Measurements from ENCODE around the gene ANG. TPM values are rescaled to one million over a fixed set of nuclear protein-coding genes. Genes with fewer than 3 reads are reported as not detected.
A peak's percentile ranks its signal among the peaks of the same experiment; 100 is the strongest.

The ANG gene
- total RNA-seq, 1 experiment from 2014 or later = 1.7 TPM

DNA sequence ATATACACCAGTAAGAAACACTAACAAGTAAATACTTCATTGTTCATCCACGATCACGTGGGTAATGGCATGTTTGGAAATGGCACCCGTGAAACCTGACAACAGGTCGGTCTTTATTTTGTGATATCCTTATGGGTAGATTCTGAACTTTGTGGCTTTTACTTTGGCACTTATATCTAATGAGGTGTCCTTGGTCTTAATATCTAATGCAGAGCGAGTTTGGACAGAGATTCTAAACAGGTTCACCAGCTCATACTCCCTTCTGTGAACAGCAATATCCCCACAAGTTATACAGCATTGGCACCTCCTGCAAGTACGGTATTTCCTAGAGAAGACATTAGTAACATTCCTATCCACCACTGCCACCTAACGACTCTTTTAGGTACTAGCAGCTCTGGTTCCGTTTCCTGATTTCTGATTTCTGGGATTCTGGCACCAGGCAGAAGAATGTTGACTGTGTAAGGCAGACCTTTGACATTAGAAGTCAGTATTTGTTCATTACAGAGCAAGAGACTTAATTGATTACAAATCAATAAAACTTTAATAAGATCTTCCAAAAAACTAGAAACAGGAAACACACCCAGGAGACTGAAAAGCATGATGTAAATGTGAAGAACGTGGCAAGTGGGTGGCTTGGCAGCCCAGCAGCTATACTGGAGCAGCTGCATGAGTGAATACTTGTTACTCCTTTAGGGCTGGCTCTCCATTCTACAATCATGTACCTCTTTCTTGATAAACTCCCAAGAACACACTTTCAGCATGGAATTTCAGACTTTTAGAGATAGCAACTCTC is 2.5 kb downstream of the ANG start:
- ChIA-PET POLR2A (interaction anchor here (0.7 to 2.4 kb wide), 9 partner anchors 9 to 351 kb away, joined by 3 to 17 read pairs (median 5); partner anchors contain the start of genes APEX1, OSGEP, PIP4P1 and RNASE7), CTCF (interaction anchor here (0.5 to 7.5 kb wide), 48 partner anchors 9 to 402 kb away, joined by 3 to 103 read pairs (median 4); partner anchors contain the start of genes PARP2, SLC39A2 and TTC5)
- DNase-seq (ENCODE audit: unreplicated experiment) = peak; percentile 77
- TF ChIP-seq, protein P1, sequence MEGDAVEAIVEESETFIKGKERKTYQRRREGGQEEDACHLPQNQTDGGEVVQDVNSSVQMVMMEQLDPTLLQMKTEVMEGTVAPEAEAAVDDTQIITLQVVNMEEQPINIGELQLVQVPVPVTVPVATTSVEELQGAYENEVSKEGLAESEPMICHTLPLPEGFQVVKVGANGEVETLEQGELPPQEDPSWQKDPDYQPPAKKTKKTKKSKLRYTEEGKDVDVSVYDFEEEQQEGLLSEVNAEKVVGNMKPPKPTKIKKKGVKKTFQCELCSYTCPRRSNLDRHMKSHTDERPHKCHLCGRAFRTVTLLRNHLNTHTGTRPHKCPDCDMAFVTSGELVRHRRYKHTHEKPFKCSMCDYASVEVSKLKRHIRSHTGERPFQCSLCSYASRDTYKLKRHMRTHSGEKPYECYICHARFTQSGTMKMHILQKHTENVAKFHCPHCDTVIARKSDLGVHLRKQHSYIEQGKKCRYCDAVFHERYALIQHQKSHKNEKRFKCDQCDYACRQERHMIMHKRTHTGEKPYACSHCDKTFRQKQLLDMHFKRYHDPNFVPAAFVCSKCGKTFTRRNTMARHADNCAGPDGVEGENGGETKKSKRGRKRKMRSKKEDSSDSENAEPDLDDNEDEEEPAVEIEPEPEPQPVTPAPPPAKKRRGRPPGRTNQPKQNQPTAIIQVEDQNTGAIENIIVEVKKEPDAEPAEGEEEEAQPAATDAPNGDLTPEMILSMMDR (IDR thresholded peaks at IDR 0.05; ENCODE audit: unreplicated experiment) = peak; percentile 81
- no peaks in the 10 kb centered on the region for H3K36me3 Mint-ChIP-seq (ENCODE audit: insufficient read depth, unreplicated experiment)
- intact Hi-C loops (cut with micrococcal nuclease) = loop anchor here (1.0 kb wide), 4 partner anchors 28 to 160 kb away; no protein-coding TSS in a partner anchor
- BruUV-seq (replicated peaks) = no TSS peak
- peaks cover 9% of the 10 kb centered on the region for H3K4me1 Mint-ChIP-seq (ENCODE audit: insufficient read depth, unreplicated experiment)
- H3K9me3 Mint-ChIP-seq (ENCODE audit: unreplicated experiment) = no peaks in the 10 kb centered on the region
- peak overlapping the region; percentile 47 for H3K4me3 Mint-ChIP-seq (ENCODE audit: unreplicated experiment)
- no peak overlapping the region for H3K27ac Mint-ChIP-seq (ENCODE audit: low read depth, unreplicated experiment)
- H3K27me3 Mint-ChIP-seq (ENCODE audit: insufficient read depth, unreplicated experiment) = no peaks in the 10 kb centered on the region

- Mint-ChIP-seq H3K27ac (ENCODE audit: low read depth, unreplicated experiment) (peak overlapping the region; percentile 59), H3K4me1 (ENCODE audit: insufficient read depth, unreplicated experiment) (peaks cover 6% of the 10 kb centered on the region), H3K9me3 (ENCODE audit: unreplicated experiment) (no peaks in the 10 kb centered on the region), H3K36me3 (ENCODE audit: insufficient read depth, unreplicated experiment) (no peaks in the 10 kb centered on the region), H3K4me3 (ENCODE audit: unreplicated experiment) (no peak overlapping the region), H3K27me3 (ENCODE audit: insufficient read depth, unreplicated experiment) (no peaks in the 10 kb centered on the region)
- POLR2A ChIA-PET = interaction anchor here (1.5 to 2.4 kb wide), 4 partner anchors 10 to 82 kb away, joined by 4 to 17 read pairs (median 10); no protein-coding TSS in a partner anchor
- CTCF ChIA-PET = interaction anchor here (0.5 to 7.5 kb wide), 26 partner anchors 8 to 401 kb away, joined by 3 to 103 read pairs (median 4); partner anchors contain the start of genes PARP2, RNASE4 and SLC39A2
- DNase-seq (ENCODE audit: unreplicated experiment) = no peak
- TF ChIP-seq, protein P1 (IDR thresholded peaks at IDR 0.05; ENCODE audit: unreplicated experiment) = no peak
- intact Hi-C loops (cut with micrococcal nuclease) = no loop called here
- no TSS peak for BruUV-seq (replicated peaks)
Observed at GRCh38 chr14:20692116-20692751, 3.7 kb downstream of the ANG start.

DNA sequence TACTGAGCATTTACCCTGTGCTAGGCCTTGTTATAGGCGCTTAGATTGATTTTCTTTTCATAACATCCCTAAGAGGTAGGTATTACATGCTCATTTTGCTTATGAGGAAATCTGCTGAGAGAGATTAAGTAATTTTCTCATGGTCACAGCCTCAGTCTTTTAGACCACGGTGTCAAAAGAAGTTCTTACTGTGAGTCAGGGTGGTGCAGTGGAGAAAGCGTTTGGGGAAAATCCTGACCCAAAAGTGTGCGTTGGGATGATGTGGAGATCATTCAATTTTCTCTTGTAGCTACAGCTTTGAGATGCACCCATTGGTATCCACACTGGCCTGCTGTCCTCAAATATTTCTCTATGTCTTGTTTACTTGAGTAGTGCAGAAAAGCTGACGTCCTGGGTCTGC is 8.2 kb downstream of the ANG start:
- POLR2A ChIA-PET = interaction anchor here (0.6 to 1.4 kb wide), 2 partner anchors 15 to 1402 kb away, joined by 3 to 6 read pairs; no protein-coding TSS in a partner anchor
- BruUV-seq (replicated peaks) = no TSS peak
- Mint-ChIP-seq H3K4me1 (ENCODE audit: insufficient read depth, unreplicated experiment) (no peaks in the 10 kb centered on the region), H3K27ac (ENCODE audit: low read depth, unreplicated experiment) (no peak overlapping the region), H3K27me3 (ENCODE audit: insufficient read depth, unreplicated experiment) (no peaks in the 10 kb centered on the region), H3K36me3 (ENCODE audit: insufficient read depth, unreplicated experiment) (no peaks in the 10 kb centered on the region), H3K9me3 (ENCODE audit: unreplicated experiment) (no peaks in the 10 kb centered on the region), H3K4me3 (ENCODE audit: unreplicated experiment) (no peak overlapping the region)
- no peak for DNase-seq (ENCODE audit: unreplicated experiment)
- TF ChIP-seq, protein P1 (IDR thresholded peaks at IDR 0.05; ENCODE audit: unreplicated experiment) = no peak
- CTCF ChIA-PET = interaction anchor here (0.5 to 6.2 kb wide), 39 partner anchors 8 to 485 kb away, joined by 3 to 121 read pairs (median 5); partner anchors contain the start of gene SLC39A2
- intact Hi-C loops (cut with micrococcal nuclease) = loop anchor here (1.0 kb wide), 3 partner anchors 159 to 344 kb away; no protein-coding TSS in a partner anchor
